KBM-7 (cell line): ENCODE data around the gene PCNT.

Experiments used
- DNase-seq: peaks from one replicate; pipeline ENCODE4 v3.0.0-alpha.2; 2015
- in situ Hi-C: fragments of 300-500 bp; cut with MboI; formaldehyde crosslinking; loops from 2 replicates; pipeline ENCODE4 v1.14.3; 2020; ENCODE audit warnings: low sequenced_read_pairs, low pct_unique_long_range_greater_than_20kb, mixed read lengths

Gene PCNT

GRCh38 chr21:46374761-46375389 is 50.9 kb downstream of the PCNT start:
- DNase-seq: no peak
- in situ Hi-C loops: no loop called here

- in situ Hi-C loops: no loop called here
- no peak for DNase-seq
These were observed 51.7 kb downstream of the PCNT start for GRCh38 chr21:46375560-46376230.

- DNase-seq: no peak
- in situ Hi-C loops: no loop called here
These were observed 52.3 kb downstream of the PCNT start for GRCh38 chr21:46376231-46376628.

- DNase-seq: no peak
- in situ Hi-C loops: no loop called here
These were observed 53.0 kb downstream of the PCNT start for GRCh38 chr21:46376856-46377453.

GRCh38 chr21:46377789-46378188 is 53.8 kb downstream of the PCNT start:
- in situ Hi-C loops: no loop called here

DNA sequence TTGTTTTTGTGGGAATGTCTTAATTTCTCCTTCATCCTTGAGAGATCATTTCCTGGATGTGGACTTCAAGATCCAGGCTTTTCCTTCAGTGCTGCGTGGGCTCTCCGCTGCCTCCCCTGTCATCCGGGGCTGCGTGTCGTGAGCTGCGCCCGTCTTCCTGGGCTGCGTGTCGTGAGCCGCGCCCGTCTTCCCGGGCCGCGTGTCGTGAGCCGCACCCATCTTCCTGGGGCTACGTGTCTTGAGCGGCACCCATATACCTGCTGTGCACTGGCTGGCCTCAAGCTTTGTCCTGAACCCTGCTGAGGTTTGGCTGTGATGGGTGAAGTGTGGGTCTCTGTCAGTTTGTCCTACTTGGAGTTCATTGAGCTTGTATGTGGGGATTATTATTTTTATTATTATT is 55.1 kb downstream of the PCNT start:
- no peak for DNase-seq
- in situ Hi-C loops: no loop called here

More at GRCh38 chr21:46377789-46378188, 53.8 kb downstream of the PCNT start:
- DNase-seq: no peak

DNA sequence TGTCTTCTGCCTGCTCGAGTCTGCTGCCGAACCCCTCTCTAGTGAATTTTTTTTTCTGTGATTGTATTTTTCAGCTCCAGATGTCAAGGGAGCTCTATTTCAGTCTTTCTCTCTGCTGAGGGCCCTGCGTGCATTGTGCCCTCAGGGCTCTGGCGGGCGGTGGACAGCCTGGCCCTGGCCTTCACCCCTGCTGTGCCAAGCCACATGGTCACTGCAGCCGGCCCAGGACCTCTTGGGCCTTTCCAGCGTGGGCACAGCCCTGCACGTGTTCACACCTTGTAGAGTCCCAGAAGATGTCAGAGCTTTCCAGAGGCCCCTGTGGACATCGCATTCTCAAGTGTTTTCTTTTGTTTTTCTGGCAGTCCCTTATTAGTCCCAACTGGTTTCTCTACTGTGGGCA is 55.7 kb downstream of the PCNT start:
- in situ Hi-C loops: no loop called here
- DNase-seq: no peak

GRCh38 chr21:46381541-46381940 is 57.6 kb downstream of the PCNT start:
- in situ Hi-C loops: no loop called here
- no peak for DNase-seq

GRCh38 chr21:46384556-46384955 is 60.6 kb downstream of the PCNT start:
- in situ Hi-C loops: no loop called here
- DNase-seq: no peak

DNA sequence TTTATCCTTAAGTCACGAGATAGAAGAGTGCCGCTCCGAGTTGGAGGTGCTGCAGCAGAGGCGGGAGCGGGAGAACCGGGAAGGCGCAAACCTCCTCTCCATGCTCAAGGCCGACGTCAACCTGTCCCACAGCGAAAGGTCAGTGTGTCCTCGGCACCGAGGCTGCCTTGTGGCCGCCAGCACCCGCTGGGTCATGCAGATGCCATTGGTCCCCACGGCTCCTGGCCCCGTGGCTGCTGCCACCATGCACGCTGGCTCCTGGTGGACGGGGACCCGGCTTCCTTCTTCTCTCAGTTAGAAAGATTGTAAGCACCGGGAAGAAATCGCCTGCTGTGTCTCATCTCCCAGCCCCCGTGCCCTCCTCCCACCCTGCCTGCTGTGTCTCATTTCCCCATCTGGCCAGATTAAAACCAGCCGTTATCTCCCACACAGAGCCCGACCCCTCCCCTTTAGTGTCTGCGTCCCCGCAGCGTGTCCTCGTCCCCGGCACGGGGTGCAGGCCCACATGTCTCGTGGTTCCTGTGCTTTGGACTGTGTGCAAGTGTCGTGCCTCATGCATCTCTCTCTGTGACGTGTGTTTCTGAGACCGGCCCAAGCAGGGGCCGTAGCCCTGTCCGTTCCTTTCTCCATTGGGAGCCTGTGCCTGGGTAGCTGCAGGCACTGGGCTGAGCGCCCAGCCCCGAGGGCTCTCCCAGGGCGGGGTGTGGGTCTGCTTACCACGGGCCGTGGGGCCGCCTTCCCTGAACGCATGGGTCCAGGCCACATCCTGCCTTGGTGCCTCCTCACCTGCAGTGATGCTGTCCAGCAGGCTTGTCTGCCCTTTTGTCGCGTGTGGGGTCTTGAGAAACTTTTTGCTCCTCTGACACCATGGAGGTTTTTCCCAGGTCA is 62.1 kb downstream of the PCNT start:
- no peak for DNase-seq
- in situ Hi-C loops: no loop called here

GRCh38 chr21:46386734-46387088 is 62.8 kb downstream of the PCNT start:
- no peak for DNase-seq
- in situ Hi-C loops: no loop called here

GRCh38 chr21:46388206-46388880 is 64.4 kb downstream of the PCNT start:
- in situ Hi-C loops: no loop called here
- no peak for DNase-seq

DNA sequence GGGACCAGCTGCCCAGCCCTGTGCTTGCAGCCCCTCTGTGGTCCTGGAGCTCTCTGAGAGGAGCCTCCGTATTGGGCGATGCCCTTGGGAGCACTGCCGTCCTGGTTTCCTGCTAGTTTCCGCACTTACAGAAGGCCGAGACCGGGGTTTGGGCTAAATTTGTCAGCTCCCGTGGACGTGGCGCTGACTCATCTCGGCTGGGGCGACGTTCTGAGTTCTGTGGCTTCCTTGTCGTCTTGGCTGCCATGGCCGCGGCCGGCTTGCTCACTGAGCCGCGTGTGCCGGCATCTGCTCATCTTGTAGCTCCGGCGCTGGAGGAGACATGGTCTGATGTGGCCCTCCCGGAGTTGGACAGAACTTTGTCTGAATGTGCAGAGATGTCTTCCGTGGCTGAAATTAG is 64.9 kb downstream of the PCNT start:
- in situ Hi-C loops: no loop called here
- no peak for DNase-seq

DNA sequence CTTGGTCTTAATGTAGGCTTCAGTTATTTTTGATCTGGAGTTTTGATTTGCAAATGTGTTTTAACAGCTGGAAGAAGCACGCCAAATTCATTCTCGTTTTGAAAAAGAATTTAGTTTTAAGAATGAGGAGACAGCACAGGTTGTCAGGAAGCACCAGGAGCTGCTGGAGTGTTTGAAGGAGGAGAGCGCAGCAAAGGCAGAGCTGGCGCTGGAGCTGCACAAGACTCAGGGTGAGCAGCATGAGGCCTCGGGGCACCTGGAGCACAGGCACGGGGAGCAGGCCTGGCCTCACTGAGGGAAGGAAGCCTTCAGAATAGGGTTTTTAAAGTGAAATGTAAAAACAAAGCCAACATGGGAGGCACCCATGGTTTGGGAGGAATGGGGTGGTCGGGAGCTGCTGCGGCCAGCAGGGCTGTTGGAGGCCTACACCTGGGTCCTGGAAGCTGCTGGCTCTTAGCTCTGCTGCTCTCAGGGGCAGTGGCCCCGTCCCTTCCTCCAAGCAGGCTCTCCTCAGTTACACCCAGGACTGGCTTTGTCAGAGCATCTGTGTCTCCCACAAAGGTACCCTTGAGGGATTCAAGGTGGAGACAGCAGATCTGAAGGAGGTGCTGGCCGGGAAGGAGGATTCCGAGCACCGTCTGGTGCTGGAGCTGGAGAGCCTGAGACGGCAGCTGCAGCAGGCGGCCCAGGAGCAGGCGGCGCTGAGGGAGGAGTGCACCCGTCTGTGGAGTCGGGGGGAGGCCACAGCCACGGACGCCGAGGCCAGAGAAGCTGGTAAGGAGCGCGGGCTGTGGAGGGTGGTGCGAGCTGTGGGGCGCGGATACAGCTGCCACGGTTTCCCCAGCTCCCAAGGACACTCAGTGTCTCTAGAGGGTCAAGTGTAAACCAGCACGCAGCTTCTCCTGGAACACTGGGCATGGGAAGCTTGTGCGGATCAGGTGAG is 66.9 kb downstream of the PCNT start:
- in situ Hi-C loops: no loop called here
- no peak for DNase-seq

DNA sequence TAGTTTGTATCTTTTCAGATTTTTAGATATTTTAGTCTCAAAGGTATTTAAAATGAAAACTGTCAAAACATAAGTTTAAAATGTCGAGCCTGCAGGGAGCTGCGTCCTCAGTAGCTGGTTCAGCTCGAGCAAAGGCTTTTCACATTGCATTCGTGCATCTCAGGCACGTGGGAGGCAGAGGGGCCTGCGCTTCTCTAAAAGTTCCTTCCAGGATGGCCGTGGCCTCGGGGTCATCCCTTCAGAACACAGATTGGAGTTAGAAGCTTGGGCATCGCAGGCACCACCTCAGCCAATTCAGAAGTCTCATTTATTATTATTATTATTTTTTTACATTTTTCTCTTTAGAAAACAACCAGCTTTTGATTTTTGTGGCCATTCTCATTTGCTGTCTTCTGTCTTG is 67.8 kb downstream of the PCNT start:
- in situ Hi-C loops: no loop called here
- DNase-seq: no peak

GRCh38 chr21:46392921-46393320 is 69.0 kb downstream of the PCNT start:
- DNase-seq: no peak
- in situ Hi-C loops: no loop called here

GRCh38 chr21:46393451-46393940 is 69.5 kb downstream of the PCNT start:
- DNase-seq: no peak
- in situ Hi-C loops: no loop called here

DNA sequence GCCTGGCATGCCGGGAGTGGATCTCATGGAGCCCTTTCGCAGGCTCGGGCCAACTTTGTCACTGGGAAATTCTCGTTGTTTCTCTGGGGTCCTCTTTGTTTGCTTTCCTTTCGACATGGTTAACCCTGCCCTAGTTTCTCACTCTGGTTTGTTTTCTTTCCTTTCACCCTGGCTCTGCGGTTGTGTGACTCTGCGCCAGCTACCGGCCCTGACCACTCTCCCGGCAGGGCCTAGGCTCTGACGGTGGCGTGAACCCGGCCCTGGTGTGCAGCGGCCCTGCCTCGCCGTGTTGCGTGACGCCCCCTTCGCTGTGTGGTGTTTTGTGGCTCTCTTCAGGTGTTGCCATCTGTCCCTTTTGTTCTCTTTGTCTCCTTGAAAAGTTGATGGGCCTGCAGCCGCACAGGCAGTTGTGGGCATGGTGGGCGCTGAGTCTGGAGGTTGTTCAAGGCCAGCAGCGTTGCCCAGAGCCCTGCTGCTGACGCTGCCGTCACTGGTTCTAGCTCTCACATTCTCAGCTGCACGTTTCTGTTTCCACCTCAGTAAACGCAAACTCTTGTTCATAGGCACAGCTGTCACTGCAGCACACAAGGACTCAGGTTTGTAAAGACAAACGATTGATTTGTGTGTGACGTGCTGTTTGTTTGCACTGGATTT is 70.1 kb downstream of the PCNT start:
- DNase-seq: no peak

More for the DNA sequence above, 70.1 kb downstream of the PCNT start:
- in situ Hi-C loops: no loop called here
